Measurements from ENCODE around the gene USP36. TPM values are rescaled to one million over a fixed set of nuclear protein-coding genes. Genes with fewer than 3 reads are reported as not detected.
A peak's percentile ranks its signal among the peaks of the same experiment; 100 is the strongest.
"Not testable (repeated sequence)": the region's sequence is repeated elsewhere in the genome, so short reads cannot be mapped to it uniquely, and the experiment has no call there.

Gene USP36
- total and polyA plus RNA-seq, 9 of the 15 experiments (the other 6 are each of a cell fraction or from before 2014, with no cell fraction given): 6.4 to 72.8 (median 22.5) TPM

GRCh38 chr17:78751000-78751399 lies 89.6 kb downstream of the USP36 start:
- ATAC-seq; H3K9me1 ChIP-seq (ENCODE audit: control insufficient read depth, insufficient read depth, low read length); CTCF ChIA-PET (ENCODE audit: low intra/inter-chr PET ratio); intact Hi-C loops (cut with micrococcal nuclease); H3K27ac ChIP-seq (ENCODE audit: extremely low read depth, low read depth, low read length); H2AFZ ChIP-seq (ENCODE audit: low read depth, low read length); H3K9me3 ChIP-seq (replicated peaks; ENCODE audit: control insufficient read depth, insufficient read depth, low read depth, low read length); FAIRE-seq; H4K20me1 ChIP-seq (replicated peaks; ENCODE audit: control insufficient read depth, insufficient read depth, low read length); H3K27me3 ChIP-seq (ENCODE audit: control insufficient read depth in 2 of 2, insufficient read depth in 2 of 2, low read length in 2 of 2); H3K4me3 ChIP-seq; H3K36me3 ChIP-seq (ENCODE audit: control insufficient read depth, insufficient read depth, low read length); BruUV-seq (replicated peaks); DNase-seq (ENCODE audit: extremely low read depth in 1 of 4, low spot score in 3 of 4); H3K4me2 ChIP-seq (ENCODE audit: insufficient read depth, low read length); in situ Hi-C loops (cut with MboI); H3K9ac ChIP-seq (ENCODE audit: insufficient read depth in 1 of 2, low read depth in 2 of 2, low read length in 2 of 2): not testable (repeated sequence)
- WGBS (ENCODE audit: insufficient coverage, low coverage, missing lambda C conversion rate): 85% methylated on average over 5 of the region's 5 CpGs
- POLR2A ChIA-PET: interaction anchor here (1.2 kb wide), 1 partner anchor 9 kb away, joined by 5 read pairs; no protein-coding TSS in a partner anchor
- Histone ChIP-seq H3K4me1 (replicated peaks in 1 of 2; ENCODE audit: control insufficient read depth in 2 of 2, insufficient read depth in 2 of 2, low read length in 2 of 2) (peaks cover 13 to 34% of the 10 kb centered on the region in 2 experiments), H3K79me2 (ENCODE audit: control insufficient read depth, insufficient read depth, low read length) (peaks cover 57% of the 10 kb centered on the region)

DNA sequence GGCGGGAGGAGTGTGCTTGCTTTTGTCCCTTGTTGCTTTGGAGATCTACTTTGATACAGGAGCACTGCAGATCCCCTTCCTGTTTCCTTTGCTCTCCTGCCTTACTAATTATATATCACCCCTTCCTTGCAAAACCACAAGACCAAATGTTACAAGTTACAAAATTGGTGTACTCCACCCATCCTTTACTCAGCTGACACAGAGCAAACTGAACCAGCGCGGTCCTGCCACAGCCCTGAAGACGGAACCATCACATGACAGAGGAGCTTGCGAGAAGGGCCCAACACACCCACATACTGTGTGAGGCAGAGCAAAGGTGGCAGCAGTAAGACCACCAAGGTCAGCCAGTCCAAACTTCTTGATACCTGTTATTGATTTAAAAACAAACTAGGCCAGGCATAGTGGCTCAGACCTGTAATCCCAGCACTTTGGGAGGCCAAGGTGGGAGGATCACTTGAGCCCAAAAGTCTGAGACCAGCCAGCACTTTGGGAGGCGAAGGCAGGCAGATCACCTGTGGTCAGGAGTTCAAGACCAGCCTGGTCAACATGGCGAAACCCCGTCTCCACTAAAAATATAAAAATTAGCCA lies 91.8 kb downstream of the USP36 start:
- peak overlapping the region; percentile 7; the same call in 1 of the 2 replicates for H2AFZ ChIP-seq (ENCODE audit: low read depth, low read length)
- H3K36me3 ChIP-seq (ENCODE audit: control insufficient read depth, insufficient read depth, low read length): no peaks in the 10 kb centered on the region
- peak; percentile 78 for FAIRE-seq
- ChIA-PET POLR2A (interaction anchor here (0.5 kb wide), 1 partner anchor 790 kb away, joined by 4 read pairs; the partner anchor contains the start of gene TNRC6C), CTCF (ENCODE audit: low intra/inter-chr PET ratio) (no interaction called here)
- H3K27me3 ChIP-seq (ENCODE audit: control insufficient read depth in 2 of 2, insufficient read depth in 2 of 2, low read length in 2 of 2): no peaks in the 10 kb centered on the region
- H3K79me2 ChIP-seq (ENCODE audit: control insufficient read depth, insufficient read depth, low read length): peaks cover 55% of the 10 kb centered on the region
- ATAC-seq: peak; percentile 85
- no peak overlapping the region; a peak in 1 of 4 replicates for H3K9ac ChIP-seq (ENCODE audit: insufficient read depth in 1 of 2, low read depth in 2 of 2, low read length in 2 of 2)
- in situ Hi-C loops (cut with MboI) (no loop called here), intact Hi-C loops (cut with micrococcal nuclease) (loop anchor here (5.0 kb wide), 1 partner anchor 33 kb away; the partner anchor contains the start of gene CYTH1)
- peaks cover 13 to 32% of the 10 kb centered on the region in 2 experiments for H3K4me1 ChIP-seq (replicated peaks in 1 of 2; ENCODE audit: control insufficient read depth in 2 of 2, insufficient read depth in 2 of 2, low read length in 2 of 2)
- peak overlapping the region; percentile 52; the same call in 2 of the 3 replicates for H3K27ac ChIP-seq (ENCODE audit: extremely low read depth, low read depth, low read length)
- peak overlapping the region; percentile 42 for H3K4me2 ChIP-seq (ENCODE audit: insufficient read depth, low read length)
- peaks cover 6% of the 10 kb centered on the region for H4K20me1 ChIP-seq (replicated peaks; ENCODE audit: control insufficient read depth, insufficient read depth, low read length)
- no peak overlapping the region for H3K4me3 ChIP-seq
- WGBS (ENCODE audit: insufficient coverage, low coverage, missing lambda C conversion rate): 31% methylated on average over 8 of the region's 8 CpGs
- no peaks in the 10 kb centered on the region for H3K9me3 ChIP-seq (replicated peaks; ENCODE audit: control insufficient read depth, insufficient read depth, low read depth, low read length)
- no TSS peak for BruUV-seq (replicated peaks)
- no peaks in the 10 kb centered on the region for H3K9me1 ChIP-seq (ENCODE audit: control insufficient read depth, insufficient read depth, low read length)
- peak in 2 of 4 experiments; percentile 39 to 67 for DNase-seq (ENCODE audit: extremely low read depth in 1 of 4, low spot score in 3 of 4)
- TF ChIP-seq ZNF696 (CRISPR knock-in tag; conservative IDR thresholded peaks at IDR 0.05) (no peak), ZNF740 (CRISPR knock-in tag; IDR thresholded peaks at IDR 0.05) (no peak), ZNF740 (tag; IDR thresholded peaks at IDR 0.05) (no peak), ZNF584 (CRISPR knock-in tag; IDR thresholded peaks at IDR 0.05; ENCODE audit: low read depth) (0 out of 2 replicates have a peak, but pooled peaks have one; percentile 58), BHLHE40 (IDR thresholded peaks at IDR 0.05; ENCODE audit: low read length) (peak; percentile 58), RFX7 (CRISPR knock-in tag; IDR thresholded peaks at IDR 0.05) (no peak), TAF9B (IDR thresholded peaks at IDR 0.05; ENCODE audit: partially characterized antibody) (no peak), ZFP30 (CRISPR knock-in tag; IDR thresholded peaks at IDR 0.05; ENCODE audit: borderline replicate concordance) (no peak), ZNF263 (CRISPR knock-in tag; IDR thresholded peaks at IDR 0.05; ENCODE audit: borderline replicate concordance) (peak; percentile 77; the same call in 1 of the 2 replicates), RBM25 (IDR thresholded peaks at IDR 0.05; ENCODE audit: low read depth, low read length, severe bottlenecking) (no peak), TCF7 (IDR thresholded peaks at IDR 0.05; ENCODE audit: borderline replicate concordance) (no peak), YBX1 (IDR thresholded peaks at IDR 0.05) (no peak), PHF20 (IDR thresholded peaks at IDR 0.05; ENCODE audit: partially characterized antibody) (no peak), MCM3 (IDR thresholded peaks at IDR 0.05) (no peak), ZNF766 (CRISPR knock-in tag; conservative IDR thresholded peaks at IDR 0.05) (no peak; the same call in 1 of the 2 replicates), ZNF589 (CRISPR knock-in tag; IDR thresholded peaks at IDR 0.05; ENCODE audit: low read depth) (no peak)

All from K562 (cell line).